GM19455 (cell line): ENCODE measurements around the gene CAND2.
"Not testable (repeated sequence)": the region's sequence is repeated elsewhere in the genome, so short reads cannot be mapped to it uniquely, and the experiment has no call there.

Experiments
- ATAC-seq: cut with Tn5 transposase; IDR thresholded peaks from one replicate; pipeline ENCODE4 v1.9.1; 2021; ENCODE audit not compliant: unreplicated experiment

The CAND2 gene

DNA sequence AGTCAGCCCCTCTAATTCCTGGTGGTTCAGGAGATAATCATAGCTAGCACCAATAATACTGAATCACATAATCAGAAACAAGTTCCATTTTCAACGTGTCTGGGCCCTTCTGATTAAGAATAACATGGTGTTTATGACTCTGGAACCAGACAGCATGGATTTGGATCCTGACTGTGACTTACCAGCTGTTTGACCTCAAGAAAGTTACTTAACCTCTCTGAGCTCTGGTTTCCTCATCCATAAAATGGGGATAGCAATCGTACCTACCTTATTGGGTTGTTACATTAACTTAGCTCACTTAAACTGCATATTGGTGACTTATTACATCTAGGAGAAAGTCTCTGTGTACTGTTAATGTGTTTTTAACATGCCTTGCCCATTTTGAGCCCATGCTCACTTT is 26.7 kb upstream of the CAND2 start:
- no peak for ATAC-seq

DNA sequence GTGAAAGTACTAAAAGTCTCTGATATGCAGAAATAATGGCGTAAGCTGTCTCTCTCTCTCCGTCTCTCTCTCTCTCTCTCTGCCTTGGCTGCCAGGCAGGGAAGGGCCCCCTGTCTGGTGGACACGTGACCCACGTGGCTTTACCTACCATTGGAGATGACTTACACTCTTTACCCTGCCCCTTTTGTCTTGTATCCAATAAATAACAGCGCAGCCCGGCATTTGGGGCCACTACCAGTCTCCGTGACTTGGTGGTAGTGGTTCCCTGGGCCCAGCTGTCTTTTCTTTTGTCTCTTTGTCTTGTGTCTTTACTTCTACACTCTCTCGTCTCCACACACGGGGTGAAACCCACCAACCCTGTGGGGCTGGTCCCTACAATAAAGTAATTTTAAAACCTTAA is 25.2 kb upstream of the CAND2 start:
- ATAC-seq, result no peak

- no peak for ATAC-seq
Measured at GRCh38 chr3:12772462-12772861, 24.0 kb upstream of the CAND2 start.

DNA sequence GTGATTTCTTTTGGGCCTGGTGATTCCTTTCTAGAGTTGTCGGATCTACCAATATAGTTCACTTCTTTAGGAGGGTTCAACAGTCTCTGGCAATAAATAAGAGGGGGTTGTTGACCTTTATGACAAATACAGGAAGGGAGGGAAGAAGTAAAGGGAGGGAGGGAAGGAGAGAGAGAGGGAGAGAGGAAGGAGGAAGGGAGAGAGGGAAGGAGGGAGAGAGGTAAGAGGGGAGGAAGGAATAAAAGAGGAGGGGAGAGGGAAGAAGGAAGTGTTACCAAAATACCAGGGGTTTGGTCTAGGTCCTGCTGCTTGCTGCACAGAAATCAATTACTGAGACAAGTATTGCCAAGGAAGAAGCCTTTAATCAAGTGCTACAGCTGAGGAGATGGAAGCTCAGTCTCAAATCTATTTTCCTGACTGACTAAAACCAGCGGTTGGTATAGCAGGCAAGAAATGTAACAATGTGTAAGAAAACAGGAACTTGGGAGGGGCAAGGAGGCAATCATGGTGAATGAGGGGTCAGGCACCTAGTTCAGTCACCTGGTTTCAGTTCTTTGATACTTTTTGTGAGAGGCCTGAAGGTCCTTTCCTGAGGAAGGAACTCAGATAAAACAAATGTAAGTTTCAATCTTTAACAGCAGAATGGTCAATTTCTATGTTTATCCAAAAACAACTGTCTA is 23.3 kb upstream of the CAND2 start:
- no peak for ATAC-seq

- no peak for ATAC-seq
Measured at GRCh38 chr3:12773710-12774086, 22.8 kb upstream of the CAND2 start.

DNA sequence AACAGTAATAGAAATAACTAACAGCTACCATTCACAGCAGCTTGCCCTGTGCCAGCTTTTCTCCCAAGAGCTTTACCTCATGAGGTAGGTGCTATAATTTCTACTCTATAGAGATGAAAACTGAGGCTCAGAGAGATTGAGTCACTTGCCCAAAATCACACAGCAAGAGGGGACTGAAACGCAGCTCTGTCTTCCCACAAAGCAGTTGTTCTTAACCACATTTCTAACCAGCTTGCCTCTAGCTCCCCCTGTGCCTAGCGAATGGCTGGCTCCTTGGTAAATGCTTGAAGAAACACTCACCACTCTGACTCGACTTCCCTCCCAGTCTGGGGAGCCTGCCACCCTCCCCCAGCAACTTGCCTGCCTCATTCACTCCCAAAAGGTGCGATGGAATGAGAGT is 21.9 kb upstream of the CAND2 start:
- no peak for ATAC-seq

DNA sequence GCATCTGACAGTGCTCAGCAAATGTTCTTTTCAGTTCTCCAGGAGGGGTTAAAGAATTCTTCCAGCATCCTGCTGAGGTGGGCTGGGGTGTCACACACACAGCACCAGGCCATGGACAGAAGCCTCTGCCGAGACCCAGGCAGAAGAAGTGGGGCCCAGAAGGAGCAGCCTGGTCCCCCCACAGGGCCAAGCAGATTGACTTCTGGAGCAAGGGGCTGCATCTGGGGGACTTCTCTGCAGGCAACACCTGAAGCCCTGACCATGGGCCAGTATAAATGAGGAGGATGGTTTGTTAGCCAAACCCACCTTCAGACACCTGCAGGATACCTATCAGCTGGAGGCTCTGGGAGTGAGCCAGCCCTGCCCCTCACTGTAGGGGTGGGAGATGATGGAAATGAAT is 21.3 kb upstream of the CAND2 start:
- ATAC-seq, result no peak

DNA sequence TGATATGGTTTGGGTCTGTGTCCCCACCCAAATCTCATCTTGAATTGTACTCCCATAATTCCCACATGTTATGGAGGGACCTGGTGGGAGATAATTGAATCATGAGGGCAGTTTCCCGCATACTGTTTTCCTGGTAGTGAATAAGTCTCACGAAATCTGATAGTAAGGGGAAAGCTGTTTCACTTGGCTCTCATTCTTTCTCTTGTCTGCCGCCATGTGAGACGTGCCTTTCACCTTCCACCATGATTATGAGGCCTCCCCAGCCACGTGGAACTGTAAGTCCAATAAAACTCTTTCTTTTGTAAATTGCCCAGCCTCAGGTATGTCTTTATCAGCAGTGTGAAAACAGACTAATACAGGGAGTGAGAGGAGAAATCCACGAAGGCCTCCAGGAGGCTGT is 20.5 kb upstream of the CAND2 start:
- ATAC-seq, result not testable (repeated sequence)

- no peak for ATAC-seq
Measured at GRCh38 chr3:12777171-12777570, 19.3 kb upstream of the CAND2 start.

DNA sequence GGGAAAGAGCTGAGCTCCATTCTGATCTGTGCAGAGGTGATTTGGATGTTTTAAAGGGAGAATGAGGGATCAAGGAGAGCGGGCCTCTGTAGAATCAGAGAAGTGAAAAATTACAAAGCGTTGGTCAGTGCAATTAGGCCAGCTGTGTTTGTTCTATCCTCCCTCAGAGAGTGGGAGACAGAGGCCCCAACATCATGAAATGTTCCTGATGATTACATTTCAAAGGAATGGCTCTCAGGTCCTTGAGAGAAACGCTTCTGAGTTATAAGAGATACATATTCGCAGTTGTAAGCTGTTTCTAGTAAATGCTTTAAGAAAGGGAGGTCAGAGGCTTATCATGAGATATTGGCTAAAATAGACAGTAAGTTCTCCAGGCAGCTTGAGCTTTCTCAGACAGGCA is 15.7 kb upstream of the CAND2 start:
- ATAC-seq, result no peak

DNA sequence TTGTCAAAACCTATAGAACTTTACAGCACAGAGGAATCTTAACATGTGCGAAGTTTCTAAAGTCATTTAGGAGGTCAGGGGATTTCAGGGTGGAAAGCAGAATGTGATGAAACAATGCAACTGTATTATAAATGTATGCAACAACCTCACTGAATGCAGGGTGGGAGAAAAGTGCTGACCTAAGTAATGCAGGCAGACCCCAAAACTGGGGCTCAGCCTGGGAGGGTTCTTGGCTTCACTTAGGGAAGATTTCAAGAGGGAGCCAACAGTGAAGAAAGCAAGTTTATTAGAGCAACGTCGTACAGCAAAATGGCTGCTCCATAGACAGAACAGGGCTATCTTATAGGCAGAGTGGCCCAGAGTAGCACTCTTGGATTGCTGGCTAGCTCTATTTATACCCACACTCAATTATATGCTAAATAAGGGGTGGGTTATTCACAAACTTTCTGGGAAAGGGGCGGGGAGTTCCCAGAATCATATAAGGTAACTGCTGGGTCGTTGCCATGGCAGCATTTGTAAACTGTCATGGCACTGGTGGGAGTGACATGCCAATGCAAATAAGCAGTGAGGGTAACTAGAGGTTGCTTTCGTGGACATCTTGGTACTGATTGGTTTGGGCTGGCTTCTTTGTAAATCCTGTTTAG is 14.2 kb upstream of the CAND2 start:
- no peak for ATAC-seq

- ATAC-seq, result no peak
Measured at GRCh38 chr3:12785096-12785495, 11.4 kb upstream of the CAND2 start.

GRCh38 chr3:12787346-12787745 is 9.1 kb upstream of the CAND2 start:
- not testable (repeated sequence) for ATAC-seq

GRCh38 chr3:12787967-12788690 is 8.4 kb upstream of the CAND2 start:
- not testable (repeated sequence) for ATAC-seq

DNA sequence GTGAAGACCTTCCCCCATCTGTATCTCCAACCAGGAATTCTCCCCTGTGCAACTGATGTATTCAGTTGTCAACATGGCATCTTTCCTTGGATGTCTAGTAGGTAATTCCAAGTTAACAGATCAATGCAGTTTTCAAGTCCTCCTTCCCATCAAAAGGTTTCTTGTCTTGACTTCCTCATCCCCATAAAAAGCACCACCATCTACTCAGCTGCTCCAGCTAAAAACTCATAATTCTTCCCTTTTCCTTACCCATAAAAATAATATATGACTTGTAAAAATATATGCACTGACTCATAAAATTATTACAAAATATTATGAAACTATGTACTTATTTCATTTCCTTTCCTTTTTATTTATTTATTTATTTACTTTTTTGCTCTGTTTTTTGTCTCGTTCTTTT is 5.0 kb upstream of the CAND2 start:
- ATAC-seq, result no peak

- no peak for ATAC-seq
Measured at GRCh38 chr3:12793701-12794100, 2.8 kb upstream of the CAND2 start.

GRCh38 chr3:12797124-12797891 is 828 bp downstream of the CAND2 start:
- ATAC-seq, result no peak

GRCh38 chr3:12797892-12798558 is 1.5 kb downstream of the CAND2 start:
- no peak for ATAC-seq

- ATAC-seq, result no peak
Measured at GRCh38 chr3:12798559-12799179, 2.2 kb downstream of the CAND2 start.
